HG03469 (cell line): ENCODE measurements around the gene ALX3.
"Not testable (repeated sequence)": the region's sequence is repeated elsewhere in the genome, so short reads cannot be mapped to it uniquely, and the experiment has no call there.

Experiments
- ATAC-seq: cut with Tn5 transposase; IDR thresholded peaks from one replicate; pipeline ENCODE4 v1.9.1; 2021; ENCODE audit warnings: mild to moderate bottlenecking, moderate library complexity, moderate number of reproducible peaks; ENCODE audit not compliant: unreplicated experiment

Gene ALX3

DNA sequence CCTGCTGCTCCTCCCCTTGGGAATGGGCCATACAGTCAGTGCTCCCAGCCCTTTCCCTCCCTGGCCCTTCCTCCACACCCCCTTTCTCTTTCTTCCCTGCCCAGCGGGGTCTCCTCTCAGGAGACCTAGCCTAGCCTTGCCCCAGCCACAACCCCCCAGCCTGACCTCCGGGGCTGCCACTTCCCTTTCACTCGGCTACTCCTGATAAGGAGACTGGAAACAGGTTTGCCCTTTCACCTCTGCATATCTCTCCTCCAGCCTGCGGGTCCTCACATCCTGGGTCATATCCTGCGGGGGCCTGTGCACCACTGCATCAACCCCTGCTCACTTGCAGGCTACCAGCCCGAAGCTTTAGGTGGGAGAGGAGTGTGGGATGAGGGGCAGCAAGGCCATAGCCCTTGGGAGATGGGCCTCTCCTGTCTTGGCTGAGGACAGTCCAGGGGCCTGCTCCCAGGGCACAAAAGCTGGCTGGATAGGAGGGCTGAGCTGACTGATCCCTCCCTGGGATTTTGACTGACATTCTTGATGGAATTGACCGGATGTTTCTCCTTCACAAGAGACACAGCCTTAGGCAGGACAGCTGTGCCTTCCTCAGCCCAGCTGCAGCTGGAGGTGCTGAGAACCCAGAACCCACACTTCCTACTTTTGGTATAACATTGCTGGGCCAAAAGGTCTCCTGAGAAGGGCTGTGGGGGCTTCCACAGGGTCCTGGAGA, 19.2 kb upstream of the ALX3 start:
- ATAC-seq, result no peak

DNA sequence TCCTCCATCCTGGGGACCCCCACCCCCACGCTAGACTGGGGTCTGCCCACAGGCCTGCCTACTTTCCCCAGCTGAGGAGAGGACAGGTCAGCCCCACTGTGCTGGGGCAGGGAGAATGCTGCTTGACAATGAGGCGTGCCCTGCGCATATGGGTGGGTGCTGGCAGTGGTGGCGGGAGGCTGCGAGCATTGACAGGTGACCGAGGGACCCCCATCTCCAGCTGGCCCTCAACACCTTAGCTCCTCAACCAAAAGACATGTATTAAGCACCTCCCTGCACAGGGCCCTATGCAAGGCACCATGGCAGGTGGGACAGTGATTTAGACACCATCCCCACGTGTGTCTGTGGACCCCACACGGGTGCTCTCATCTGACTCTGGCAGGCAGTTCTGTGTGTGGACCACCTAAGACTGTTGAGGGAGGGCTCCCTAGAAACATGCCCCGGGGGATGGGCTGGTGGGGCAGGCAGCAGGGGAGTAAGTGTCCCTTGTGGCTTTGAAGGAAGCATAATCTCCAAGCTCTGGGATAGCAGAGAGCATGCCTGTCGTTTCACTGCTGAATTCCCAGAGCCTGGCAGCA, 18.4 kb upstream of the ALX3 start:
- ATAC-seq, result no peak

DNA sequence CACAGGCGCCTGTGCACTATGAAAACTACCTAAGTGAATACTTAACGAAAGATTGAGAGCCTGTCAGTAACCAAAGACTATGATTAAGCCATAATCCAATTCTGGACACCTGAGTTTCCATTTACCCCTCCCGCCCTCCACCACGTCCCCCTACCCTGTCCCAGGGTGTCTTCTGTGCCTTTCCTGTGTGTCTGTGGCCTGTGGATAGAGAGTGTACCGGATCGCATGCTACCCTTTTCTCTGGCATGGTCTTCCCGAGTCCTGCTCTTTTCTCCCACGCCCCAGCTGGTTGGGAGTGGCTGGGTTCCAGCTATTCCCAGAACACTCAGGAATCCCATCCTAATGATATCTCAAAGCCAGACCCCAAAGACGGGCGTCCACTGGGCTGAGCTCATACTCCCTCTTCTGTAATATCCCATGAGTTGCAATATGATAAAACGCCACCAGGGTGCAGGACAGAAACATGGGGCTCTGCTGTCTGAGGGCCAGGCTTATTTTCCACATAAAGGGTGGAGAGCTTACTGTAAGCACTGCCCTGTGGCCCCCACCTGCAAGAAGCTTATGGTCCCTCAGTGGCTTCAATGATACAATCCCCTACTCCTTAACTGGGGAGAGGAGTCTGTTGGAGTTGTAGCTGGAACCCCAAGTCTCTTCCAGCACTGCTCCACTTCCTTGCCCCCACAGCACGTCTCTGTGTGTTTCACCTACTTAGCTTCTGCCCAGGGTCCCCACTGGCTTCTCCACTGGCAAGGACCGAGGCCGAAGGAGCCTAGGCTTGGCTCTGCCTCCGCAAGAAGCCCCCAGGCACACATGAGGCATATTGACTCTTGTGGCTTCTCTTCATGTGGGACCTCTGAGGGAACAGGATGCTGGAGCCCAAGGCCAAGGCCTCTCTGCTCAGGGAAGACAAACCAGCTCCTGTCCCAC, 17.6 kb upstream of the ALX3 start:
- ATAC-seq, result no peak

DNA sequence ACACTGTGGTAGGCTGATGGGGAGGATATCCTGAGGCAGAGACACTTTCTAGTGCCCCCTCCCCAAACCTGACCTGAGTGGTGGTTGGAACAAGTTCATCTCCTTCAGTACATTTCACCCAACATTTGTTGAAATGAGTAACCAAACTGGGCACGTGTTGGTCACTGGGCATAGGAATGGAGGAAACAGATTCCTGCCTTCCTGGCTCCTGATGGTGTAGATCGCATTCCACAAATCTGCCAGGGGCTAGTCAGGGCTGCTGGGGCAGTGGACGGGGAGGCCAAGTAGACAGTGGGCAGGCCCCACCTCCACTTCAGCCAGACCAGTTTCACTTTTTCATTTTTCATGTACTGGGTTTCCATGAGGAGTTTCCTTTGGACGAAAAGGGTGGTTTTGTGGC, 16.5 kb upstream of the ALX3 start:
- ATAC-seq, result no peak

DNA sequence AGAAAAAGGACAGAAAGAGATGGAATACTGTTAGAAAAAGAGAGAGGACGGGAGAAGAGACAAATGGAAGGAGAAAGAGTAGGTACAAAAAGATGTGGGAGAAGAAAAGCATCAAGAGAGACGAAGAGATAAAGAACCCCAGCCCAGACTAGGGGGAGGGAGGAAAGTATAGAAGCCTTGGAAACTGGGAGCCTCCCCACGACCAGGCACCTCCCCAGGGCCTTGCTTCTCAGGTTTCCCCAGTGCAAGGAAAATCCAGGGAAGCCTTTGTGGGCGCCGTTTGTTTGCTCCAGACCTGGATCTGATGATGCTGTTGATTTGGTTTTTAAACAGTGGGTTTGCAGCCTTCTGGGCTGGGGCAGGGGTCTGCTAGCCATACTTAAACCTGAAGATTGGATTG, 15.2 kb upstream of the ALX3 start:
- ATAC-seq, result no peak

DNA sequence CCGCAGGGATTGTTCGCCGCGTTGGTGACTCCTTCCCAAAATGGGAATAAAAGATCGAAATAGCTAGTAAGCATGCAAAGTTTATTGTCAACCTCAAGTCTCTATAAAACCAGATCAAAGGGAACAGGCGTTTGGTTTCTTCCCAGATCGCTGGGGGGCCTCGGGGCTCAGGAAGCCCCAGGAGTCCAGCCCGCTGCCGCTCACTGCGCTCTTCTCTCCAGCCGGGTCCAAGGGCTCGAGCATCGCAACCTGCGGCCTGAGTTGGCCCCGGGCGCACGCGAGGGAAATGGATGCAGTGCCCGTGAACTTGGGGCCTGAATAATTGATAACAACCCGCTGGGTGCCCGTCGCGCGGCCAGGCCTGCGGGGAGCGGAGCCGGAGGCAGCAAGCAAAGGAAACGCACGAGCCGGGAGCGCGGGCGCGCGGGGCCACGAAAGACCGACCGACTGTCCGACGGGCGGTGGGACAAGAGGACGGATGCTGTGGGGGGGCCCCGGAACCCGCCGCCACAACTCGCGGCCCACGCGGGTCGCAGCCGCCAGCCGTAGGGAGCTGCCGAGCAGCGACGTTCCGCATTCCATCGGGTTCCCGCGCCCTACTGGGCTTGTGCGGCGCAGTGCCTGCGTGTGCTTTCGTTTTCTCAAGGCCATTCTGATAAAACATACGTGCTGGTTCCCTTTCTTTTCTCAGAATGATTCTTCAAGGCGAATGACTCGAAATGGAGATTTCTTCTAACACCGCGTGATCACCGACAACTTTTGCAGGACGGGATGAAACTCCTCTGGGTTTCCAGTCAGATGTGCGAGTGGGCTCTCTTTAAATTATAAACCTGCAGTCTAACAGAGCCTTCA, 14.0 kb upstream of the ALX3 start:
- no peak for ATAC-seq

DNA sequence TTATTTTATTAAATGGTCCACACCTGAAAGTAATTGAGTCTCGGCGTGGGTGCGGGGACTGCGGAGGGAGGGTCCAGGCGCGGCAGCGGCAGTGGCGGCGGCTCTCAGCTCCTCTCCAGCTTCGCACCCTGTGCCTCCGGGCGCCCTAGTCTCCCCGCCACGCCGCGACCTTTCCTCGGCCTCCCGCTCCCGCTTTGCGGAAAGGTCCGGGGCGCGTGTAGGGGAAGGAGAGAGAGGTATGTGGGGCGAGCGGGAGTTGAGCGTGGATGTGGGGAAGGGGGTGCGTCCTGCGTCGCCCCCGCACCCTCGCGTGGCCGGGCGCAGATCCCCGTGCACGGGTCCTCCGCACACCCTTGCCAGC, 13.4 kb upstream of the ALX3 start:
- ATAC-seq, result no peak

DNA sequence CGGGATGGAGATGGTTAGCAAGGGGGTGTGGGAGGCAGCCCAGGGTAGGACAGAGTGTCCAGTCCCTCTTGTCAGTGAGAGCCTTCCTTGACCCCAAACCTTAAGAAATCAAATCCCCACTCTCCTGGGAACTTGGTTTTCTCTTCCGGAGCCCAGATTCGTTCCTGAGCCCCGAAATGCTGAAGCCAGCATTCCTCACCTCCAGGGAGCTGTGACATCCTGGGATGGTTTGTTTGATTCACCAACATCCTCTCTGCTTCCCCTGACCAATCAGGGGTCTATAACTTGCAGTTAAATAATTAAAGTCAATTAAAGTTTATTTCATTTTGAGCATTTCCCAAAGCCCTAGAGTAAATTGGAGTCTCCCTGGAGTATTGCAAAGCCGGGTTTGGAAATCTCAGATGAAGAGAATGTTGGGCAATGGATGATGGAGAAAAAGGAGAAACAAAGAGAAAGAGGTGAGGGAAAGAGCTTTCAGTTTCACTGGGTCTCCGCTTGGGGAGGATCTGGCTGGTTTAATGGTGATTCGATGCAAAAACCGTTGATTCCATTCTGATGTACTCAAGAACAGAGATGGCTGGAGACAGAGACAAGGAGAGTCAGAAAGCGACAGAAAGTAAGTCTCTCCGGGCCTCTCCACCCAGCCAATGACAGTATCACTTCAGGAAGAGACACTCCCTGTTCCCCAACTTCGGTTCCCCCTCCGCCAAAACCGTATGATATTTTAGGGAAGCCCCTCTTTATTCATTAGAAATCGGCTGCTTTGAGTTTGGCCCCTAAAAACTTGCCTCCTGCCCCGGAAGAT, 12.8 kb upstream of the ALX3 start:
- ATAC-seq, result no peak

DNA sequence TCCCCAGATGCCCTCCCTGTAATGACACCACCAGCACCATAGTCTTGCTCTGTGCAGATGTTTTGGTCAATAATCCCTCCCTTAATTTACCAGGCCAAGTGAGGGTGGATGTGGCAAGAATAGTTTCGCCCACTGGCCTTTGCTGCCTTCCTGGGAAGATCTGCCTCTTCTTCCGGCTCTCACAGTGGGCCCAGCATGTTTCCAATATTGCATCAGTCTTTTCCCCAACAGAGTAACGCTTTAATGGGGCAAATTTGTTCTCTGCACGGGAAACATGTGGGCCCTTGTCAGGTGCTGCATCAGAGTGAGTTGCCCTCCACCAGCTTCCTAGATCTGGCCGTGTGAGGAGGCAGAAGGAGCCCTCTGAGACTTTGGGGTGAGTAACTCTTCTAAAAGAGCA, 12.0 kb upstream of the ALX3 start:
- no peak for ATAC-seq

DNA sequence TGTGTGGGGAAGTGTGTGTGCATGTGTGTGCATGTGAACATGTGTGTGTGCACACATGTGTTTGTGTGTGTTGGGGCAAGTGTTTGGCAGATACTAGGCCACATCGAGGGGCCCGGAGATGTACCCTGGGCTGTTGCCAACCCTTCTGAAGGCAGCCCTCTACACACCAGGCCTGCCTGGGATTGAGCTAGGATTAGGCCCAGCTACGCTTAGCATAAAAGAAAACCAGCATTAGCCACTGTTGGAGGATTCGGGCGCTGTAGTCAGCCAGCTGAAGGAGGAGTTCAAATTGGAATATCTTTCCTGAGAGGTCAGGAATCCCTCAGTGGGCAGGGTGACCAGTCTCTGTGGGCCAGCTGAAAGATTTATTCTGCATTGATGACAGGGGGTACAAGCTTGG, 10.6 kb upstream of the ALX3 start:
- no peak for ATAC-seq

DNA sequence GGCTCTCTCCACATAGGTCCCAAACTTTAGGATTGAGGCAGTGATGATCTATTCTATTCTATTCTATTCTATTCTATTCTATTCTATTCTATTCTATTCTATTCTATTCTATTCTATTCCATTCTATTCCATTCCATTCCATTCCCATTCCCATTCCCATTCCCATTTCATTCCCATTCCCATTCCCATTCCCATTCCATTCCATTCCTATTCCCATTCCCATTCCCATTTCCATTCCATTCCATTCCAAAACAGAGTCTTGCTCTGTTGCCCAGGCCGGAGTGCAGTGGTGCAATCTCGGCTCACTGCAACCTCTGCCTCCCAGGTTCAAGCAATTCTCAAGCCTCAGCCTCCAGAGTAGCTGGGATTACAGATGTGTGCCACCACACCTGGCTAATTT, 9.5 kb upstream of the ALX3 start:
- ATAC-seq, result not testable (repeated sequence)

DNA sequence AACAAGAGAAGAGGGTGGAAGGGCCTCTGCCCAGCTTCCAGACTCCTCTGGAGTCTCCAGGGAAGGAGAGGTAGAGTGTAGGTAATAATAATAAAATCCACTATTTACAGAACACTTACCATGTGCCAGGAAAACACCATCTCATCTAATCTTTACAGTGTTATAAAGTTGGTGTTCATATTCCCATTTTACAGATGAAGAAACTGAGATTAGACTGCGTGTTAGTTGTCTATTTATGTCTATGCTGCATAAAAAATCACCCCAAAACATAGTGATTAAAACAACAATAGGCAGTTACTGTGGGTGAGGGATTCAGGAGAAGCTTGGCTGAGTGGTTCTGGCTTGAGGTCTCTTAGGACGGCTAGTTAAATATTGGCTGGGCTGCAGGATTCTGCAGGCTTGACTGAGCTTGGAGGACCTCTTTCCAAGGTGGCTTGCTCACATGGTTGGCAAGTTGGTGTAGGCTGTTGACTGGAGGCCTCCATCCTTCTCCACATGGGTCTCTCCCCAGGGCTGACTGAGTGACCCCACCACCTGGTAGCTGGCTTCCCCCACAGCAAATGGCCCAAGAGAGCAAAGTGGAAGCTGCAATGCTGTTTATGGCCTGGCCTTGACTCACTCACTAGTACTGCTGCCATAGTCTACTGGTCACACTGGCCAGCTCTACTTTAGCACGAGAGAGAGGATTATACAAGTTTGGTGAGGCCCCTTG, 6.5 kb upstream of the ALX3 start:
- no peak for ATAC-seq

DNA sequence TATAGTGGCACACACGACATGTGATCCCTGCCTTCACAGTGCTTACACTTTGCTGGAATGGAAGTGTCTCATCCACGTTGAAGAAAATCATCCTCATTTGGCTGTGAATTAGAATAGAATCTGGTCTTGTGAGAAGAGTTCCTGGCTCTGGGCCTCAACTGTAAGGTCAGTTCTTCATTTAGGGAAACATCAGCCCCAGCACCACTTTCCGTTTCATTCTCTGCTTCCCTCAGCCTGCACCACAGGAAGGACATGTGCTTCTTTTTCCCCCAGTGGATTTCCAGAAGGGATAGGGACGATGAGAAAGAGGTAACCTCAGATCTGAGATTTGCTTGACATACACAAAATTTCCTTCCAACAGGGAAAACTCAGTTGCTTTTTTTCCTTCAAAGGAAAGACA, 3.7 kb upstream of the ALX3 start:
- ATAC-seq, result no peak

DNA sequence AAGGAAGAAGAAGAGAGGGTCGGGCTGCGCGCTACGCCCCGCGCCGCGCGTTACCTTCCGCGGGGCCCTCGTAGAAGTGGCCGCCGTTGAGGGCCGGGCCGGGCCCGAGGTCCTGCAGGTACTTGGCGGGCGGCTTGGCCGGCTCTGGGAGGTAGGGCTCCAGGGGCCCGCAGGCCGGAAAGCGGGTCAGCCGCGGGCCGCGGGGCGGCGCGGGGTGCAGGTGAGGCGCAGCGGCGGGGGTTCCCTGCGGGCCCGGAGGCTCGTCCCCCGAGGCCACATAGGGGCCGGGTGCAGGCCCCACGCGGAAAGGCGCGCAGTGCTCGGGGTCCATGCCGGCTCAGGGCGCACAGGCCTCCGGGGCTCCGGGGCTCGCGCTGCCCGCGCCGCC, 196 bp downstream of the ALX3 start:
- no peak for ATAC-seq

DNA sequence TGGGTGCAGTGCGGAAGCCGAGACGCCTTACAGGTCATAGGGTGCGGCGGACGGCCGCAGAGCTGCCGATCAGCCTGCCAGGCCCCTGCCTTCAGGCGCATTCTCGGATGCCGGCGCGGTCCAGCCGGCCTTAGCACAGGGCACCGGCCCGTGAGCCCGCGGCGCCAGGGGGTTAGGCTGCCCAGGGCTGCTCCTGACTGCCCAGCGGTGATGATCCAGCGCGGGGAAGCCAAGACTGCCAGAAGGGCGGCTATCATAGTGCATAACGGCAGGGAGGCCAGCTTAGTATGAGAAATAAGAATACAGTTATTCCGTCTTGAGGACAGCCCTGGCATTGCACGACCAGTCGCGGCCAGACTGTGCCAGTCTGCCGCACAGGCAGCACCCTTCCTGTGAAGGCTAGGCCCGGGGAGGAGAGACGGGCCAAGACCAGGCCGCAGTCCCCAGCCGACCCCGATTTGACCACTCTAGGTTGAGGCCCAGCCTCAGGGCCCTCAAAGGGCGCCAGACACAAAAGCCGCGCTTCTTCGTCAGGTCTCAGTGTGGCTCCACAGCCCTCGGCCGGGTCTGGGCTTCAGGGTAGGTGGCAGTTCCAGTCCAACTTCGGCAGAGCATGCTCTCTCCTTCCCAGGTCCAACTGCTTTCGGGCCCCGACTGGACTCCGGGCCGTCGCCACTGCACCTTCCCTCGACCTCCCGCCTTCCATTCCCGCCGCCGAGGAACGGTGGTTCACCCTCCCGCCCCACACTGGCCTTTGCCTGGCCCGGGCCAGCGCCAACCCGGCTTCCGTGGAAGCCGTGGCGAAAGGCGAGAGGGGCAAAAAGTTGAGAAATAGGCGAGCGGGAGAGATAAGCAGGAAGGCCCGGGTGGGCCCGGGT, 829 bp downstream of the ALX3 start:
- no peak for ATAC-seq

DNA sequence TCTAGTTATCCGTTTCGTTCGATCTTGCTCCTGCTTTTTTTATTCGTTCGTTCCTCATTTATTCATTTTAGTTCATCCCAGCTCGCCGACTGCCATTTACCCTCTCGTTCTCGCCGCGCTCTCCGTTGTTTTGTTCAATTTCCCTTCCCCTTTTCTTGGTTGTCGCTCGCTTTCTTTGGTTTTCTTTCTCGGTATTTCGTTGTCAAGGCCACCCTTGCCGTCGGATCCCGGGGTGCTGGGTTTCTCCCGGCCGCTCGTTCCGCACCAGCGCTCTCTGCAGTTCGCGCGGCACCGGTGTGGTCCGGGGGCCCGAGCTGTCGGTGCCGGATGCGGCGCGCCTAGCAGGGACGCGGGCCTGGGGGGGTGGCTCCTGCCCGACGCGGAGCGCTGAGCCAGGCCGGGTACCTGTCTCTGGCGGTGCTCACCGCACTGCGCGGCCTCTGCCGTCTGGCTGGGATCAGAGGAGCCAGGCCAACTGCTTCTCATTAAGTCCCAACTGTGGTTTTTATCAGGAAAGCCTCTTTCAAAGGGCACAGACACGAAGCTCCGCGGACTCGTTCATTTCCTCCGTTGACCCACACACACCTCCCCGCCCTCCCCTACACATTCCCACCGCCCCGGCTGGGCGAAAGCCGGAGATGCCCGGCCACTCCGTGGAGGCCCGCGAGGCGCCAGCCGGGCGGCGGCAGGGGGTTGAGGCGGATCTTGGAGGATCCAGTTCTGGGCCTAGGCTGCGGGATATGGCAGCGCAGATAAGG, 1.6 kb downstream of the ALX3 start:
- no peak for ATAC-seq

DNA sequence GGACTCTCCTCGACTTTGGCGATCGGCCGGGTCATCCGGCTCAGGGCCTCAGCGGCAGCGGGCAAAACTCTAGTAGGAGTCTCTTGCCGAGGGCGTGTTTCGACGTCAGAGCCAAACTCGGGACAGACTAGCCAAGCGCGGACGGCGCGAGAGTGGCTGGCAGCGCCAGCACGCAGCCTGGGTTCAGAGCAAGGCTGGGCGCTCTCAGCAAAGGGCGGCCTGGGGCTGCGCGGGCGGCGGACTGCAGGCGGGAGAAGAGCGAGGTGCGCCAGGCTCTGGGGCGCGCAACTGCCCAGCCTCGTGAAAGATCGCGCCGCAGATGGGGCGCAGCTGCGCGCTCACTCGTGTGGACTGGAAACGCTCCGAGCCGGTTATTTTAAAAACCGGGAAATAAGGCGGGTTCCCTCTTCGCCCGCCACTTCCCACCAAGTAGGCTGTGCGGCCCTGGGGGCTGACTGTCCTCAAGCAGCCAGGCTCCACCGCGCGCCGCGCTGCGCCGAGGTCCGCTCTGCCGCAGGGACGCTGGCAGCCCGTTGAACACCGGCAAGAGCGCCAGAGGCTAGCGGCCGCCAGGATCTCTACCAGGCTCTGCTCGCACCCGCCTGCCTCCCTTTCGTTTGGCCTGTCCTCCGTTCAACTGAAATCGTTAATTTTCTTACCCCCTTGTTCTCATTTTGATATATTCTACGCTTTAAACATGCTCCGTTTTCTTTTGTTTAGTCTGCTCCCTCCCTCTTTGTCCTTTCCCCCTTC, 2.4 kb downstream of the ALX3 start:
- no peak for ATAC-seq
